Keratinocyte (primary cell): ENCODE results near the gene CUL4A. TPM values are rescaled to one million over a fixed set of nuclear protein-coding genes. Genes with fewer than 3 reads are reported as not detected.

Experiments used
- DNase-seq: peaks from one replicate; pipeline ENCODE4 v3.0.0-alpha.2; 2011; ENCODE audit warnings: low read depth, missing footprints, low spot score
- FAIRE-seq: peaks from 2 replicates; lab custom pipeline; 2011; peaks lifted over from hg19 to GRCh38; lab: Jason Lieb, UNC
- H2AFZ ChIP-seq: 2 replicates; pipeline ENCODE4 v1.6.0; 2012; ENCODE audit warnings: low read length, control low read depth, inconsistent platforms; ENCODE audit not compliant: control insufficient read depth
- H3K27ac ChIP-seq: 2 replicates; pipeline ENCODE4 v1.5.1; 2011; ENCODE audit warnings: low read length; ENCODE audit not compliant: control insufficient read depth, insufficient read depth
- H3K27me3 ChIP-seq: 3 replicates; pipeline ENCODE4 v1.6.0; 2011; ENCODE audit warnings: low read length; ENCODE audit not compliant: control insufficient read depth, insufficient read depth; ENCODE audit errors: extremely low read depth
- H3K36me3 ChIP-seq, 2 experiments: 2 replicates in 1 of 2; 3 replicates in 1 of 2; pipeline ENCODE4 v1.5.1; 2011; ENCODE audit warnings: low read length in 2 of 2, mild to moderate bottlenecking in 1 of 2; ENCODE audit not compliant: control insufficient read depth in 2 of 2, insufficient read depth in 2 of 2; ENCODE audit errors: extremely low read depth in 1 of 2
- H3K4me1 ChIP-seq: 3 replicates; pipeline ENCODE4 v1.5.1; 2011; ENCODE audit warnings: low read length; ENCODE audit not compliant: control insufficient read depth, insufficient read depth; ENCODE audit errors: extremely low read depth
- H3K4me2 ChIP-seq: 3 replicates; pipeline ENCODE4 v1.6.0; 2011; ENCODE audit warnings: low read depth, low read length; ENCODE audit not compliant: control insufficient read depth, insufficient read depth; ENCODE audit errors: extremely low read depth
- H3K4me3 ChIP-seq, 3 experiments: fragments of 200-600 bp in 1 of 3; sonication (generic) in 1 of 3; 2 replicates in 2 of 3; 3 replicates in 1 of 3; pipeline ENCODE4 v1.5.1; 2011 to 2016; ENCODE audit warnings: low read length in 3 of 3, mild to moderate bottlenecking in 3 of 3, control low read depth in 2 of 3, inconsistent platforms in 1 of 3, low read depth in 1 of 3, mixed read lengths in 1 of 3, mixed run types in 1 of 3, moderate library complexity in 1 of 3; ENCODE audit not compliant: control insufficient read depth in 2 of 3, insufficient read depth in 2 of 3; ENCODE audit errors: extremely low read depth in 1 of 3
- H3K79me2 ChIP-seq: 2 replicates; pipeline ENCODE4 v1.6.0; 2012; ENCODE audit warnings: low read length; ENCODE audit not compliant: control insufficient read depth, insufficient read depth
- H3K9ac ChIP-seq: 3 replicates; pipeline ENCODE4 v1.6.0; 2011; ENCODE audit warnings: low read length; ENCODE audit not compliant: control insufficient read depth, insufficient read depth; ENCODE audit errors: extremely low read depth
- H3K9me1 ChIP-seq: 3 replicates; pipeline ENCODE4 v1.6.0; 2011; ENCODE audit warnings: low read length; ENCODE audit not compliant: control insufficient read depth, insufficient read depth; ENCODE audit errors: extremely low read depth
- H3K9me3 ChIP-seq: 2 replicates; pipeline ENCODE4 v1.5.1; 2012; ENCODE audit warnings: low read depth, low read length; ENCODE audit not compliant: control insufficient read depth
- H4K20me1 ChIP-seq: 3 replicates; pipeline ENCODE4 v1.6.0; 2011; ENCODE audit warnings: low read length; ENCODE audit not compliant: control insufficient read depth, insufficient read depth; ENCODE audit errors: extremely low read depth
- CTCF ChIP-seq, 3 experiments: IDR thresholded peaks in 1 of 3; conservative IDR thresholded peaks in 1 of 3; optimal IDR thresholded peaks in 1 of 3; 2 replicates in 2 of 3; 3 replicates in 1 of 3; pipeline versions ENCODE3 to v1.5.1; 2011; ENCODE audit warnings: low read length in 3 of 3, mild to moderate bottlenecking in 3 of 3, moderate library complexity in 2 of 3, control low read depth in 1 of 3, inconsistent platforms in 1 of 3; ENCODE audit not compliant: insufficient read depth in 2 of 3; ENCODE audit errors: extremely low read depth in 1 of 3
- EZH2 ChIP-seq: IDR thresholded peaks from one replicate; pipeline ENCODE4 v1.6.1; 2012; ENCODE audit warnings: inconsistent platforms, mild to moderate bottlenecking, low read length, moderate library complexity
- dilution Hi-C: fragments of 300-500 bp; cut with MboI; formaldehyde crosslinking; loops from one replicate; pipeline ENCODE4 v1.7.0; 2020; ENCODE audit warnings: low sequenced_read_pairs; ENCODE audit not compliant: extremely low pct_ligation_motif_present
- polyA plus RNA-seq, 5 experiments: library from polyadenylated mRNA; depleted of rRNA in 3 of 5; stranded (reverse) in 3 of 5; stranded (forward) in 1 of 5; unstranded in 1 of 5; fragments of >200 nt; gene quantifications; 1 replicate in 1 of 5; 2 replicates in 3 of 5; 3 replicates in 1 of 5; pipeline versions ENCODE4 v1.2.1 to v1.2.3, GENCODE V29; 2011 to 2012; ENCODE audit warnings: missing spikeins in 2 of 5, low read depth in 1 of 5, low replicate concordance in 1 of 5

Gene CUL4A
- polyA plus RNA-seq, 1 donor (not counting 4 experiments of a cell fraction or from before 2014, with no cell fraction given), result 57.3 TPM

GRCh38 chr13:113182046-113182445, 27.4 kb upstream of the CUL4A start:
- Histone ChIP-seq H3K4me3 (no peak overlapping the region), H3K9me3 (no peaks in the 10 kb centered on the region), H3K36me3 (peaks cover 27 to 45% of the 10 kb centered on the region in 2 experiments), H3K4me1 (peaks cover 8% of the 10 kb centered on the region), H3K4me2 (no peak overlapping the region), H3K9ac (no peak overlapping the region), H2AFZ (no peak overlapping the region), H3K9me1 (no peaks in the 10 kb centered on the region), H3K27ac (no peak overlapping the region), H4K20me1 (peaks cover 3% of the 10 kb centered on the region), H3K79me2 (peaks cover 14% of the 10 kb centered on the region), H3K27me3 (no peaks in the 10 kb centered on the region)
- dilution Hi-C loops, result no loop called here
- no peak for FAIRE-seq
- TF ChIP-seq CTCF (optimal IDR thresholded peaks at IDR 0.05 in 1 of 3, IDR thresholded peaks at IDR 0.05 in 1 of 3, conservative IDR thresholded peaks at IDR 0.05 in 1 of 3; ENCODE audit: extremely low read depth in 1 of 3, insufficient read depth in 2 of 3, low read length in 3 of 3) (no peak), EZH2 (no peak)
- DNase-seq, result no peak

- dilution Hi-C loops, result no loop called here
- H3K79me2 ChIP-seq, result peaks cover 14% of the 10 kb centered on the region
- no peak overlapping the region for H3K9ac ChIP-seq
- H4K20me1 ChIP-seq, result no peaks in the 10 kb centered on the region
- H3K4me2 ChIP-seq, result no peak overlapping the region
- H3K9me1 ChIP-seq, result no peaks in the 10 kb centered on the region
- no peak overlapping the region for H3K4me3 ChIP-seq
- no peaks in the 10 kb centered on the region for H3K27me3 ChIP-seq
- peaks cover 12% of the 10 kb centered on the region for H3K4me1 ChIP-seq
- H3K27ac ChIP-seq, result no peak overlapping the region
- TF ChIP-seq EZH2 (no peak), CTCF (optimal IDR thresholded peaks at IDR 0.05 in 1 of 3, IDR thresholded peaks at IDR 0.05 in 1 of 3, conservative IDR thresholded peaks at IDR 0.05 in 1 of 3; ENCODE audit: extremely low read depth in 1 of 3, insufficient read depth in 2 of 3, low read length in 3 of 3) (no peak)
- FAIRE-seq (peak; percentile 17), DNase-seq (no peak)
- peaks cover 30 to 45% of the 10 kb centered on the region in 2 experiments for H3K36me3 ChIP-seq
- no peaks in the 10 kb centered on the region for H3K9me3 ChIP-seq
- H2AFZ ChIP-seq, result no peak overlapping the region
Observed at GRCh38 chr13:113183450-113184129, 25.8 kb upstream of the CUL4A start.
